Left ventricle myocardium superior (tissue), 1 donor: ENCODE data around the gene PIGT. TPM values are rescaled to one million over a fixed set of nuclear protein-coding genes. Genes with fewer than 3 reads are reported as not detected.
A peak's percentile ranks its signal among the peaks of the same experiment; 100 is the strongest.
"Not testable (repeated sequence)": the region's sequence is repeated elsewhere in the genome, so short reads cannot be mapped to it uniquely, and the experiment has no call there.

Experiments used
- ATAC-seq: fragments of 200-7000 bp; cut with Tn5 transposase; one replicate; pipeline ENCODE4 v1.9.1; 2020; ENCODE audit warnings: mild to moderate bottlenecking, moderate library complexity
- DNase-seq: peaks from one replicate; pipeline ENCODE4 v3.0.0-alpha.2; 2020
- intact Hi-C: fragments of 100-400 bp; cut with micrococcal nuclease; formaldehyde crosslinking; loops from one replicate; pipeline ENCODE4 v1.11.0; 2022
- total RNA-seq: library from RNA; stranded (reverse); fragmentation: NEBNext Ultra II Directional; extraction: Animal tissue kit (Norgen Biotek cat#: 25700); gene quantifications from one replicate; pipeline ENCODE4 v1.2.1, GENCODE V29; 2021
- donor health status: DM: no; HTN: yes; CAD: no; lungs with severe emphysema.

Gene PIGT
- total RNA-seq, 1 donor from 2014 or later = 115 TPM

DNA sequence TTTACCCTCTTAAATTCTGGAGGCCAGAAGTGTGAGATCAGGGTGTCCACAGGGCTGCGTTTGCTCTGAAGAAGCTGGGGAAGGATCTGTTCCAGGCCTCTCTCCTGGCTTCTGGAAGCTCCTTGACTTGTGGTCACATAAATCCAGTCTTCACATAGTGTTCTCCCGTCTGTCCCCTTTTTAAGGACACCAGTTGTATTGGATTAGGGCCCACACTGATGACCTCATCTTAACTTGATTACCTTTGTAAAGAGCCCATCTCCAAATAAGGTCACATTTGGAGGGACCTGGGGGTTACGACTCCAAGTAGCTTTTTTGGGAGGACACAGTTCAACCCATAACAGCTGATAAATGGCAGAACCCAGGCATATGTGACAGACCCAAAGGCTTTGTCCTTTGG is 33.6 kb downstream of the PIGT start:
- ATAC-seq = peak; percentile 46
- intact Hi-C loops = no loop called here
- DNase-seq = no peak

DNA sequence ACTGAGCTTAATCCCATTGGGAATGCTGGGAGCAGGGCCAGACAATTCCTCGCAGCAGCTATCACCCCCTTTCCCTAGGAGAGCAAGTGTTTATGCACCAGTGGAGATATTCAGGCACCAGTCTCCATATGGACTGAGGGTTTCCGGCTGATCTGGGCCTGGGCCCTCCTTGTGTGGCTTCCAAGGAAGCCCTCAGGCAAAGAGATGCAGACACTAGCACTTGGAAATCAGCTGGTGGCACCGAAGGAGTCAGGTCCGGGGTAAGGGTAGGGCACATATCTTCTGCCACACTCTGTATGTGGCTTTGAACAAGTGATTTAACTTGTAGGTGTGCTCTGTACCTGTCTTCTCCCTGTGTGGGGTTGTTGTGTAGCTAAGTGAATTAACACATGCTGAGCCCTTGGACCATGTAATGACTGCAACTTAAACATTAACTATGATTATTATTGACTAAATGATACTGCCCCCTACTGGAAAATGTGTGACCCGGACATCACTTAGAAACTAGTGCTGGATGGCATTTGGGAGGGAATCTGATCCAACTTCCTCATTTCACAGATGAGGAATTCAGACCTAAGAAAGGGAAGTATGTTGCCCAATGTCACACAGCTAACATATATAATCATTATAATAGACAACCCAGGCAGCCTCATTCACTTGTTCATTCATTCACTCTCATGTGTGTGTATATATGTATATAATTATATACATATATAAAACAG is 34.3 kb downstream of the PIGT start:
- no peak for DNase-seq
- peak; percentile 52 for ATAC-seq
- intact Hi-C loops = no loop called here

DNA sequence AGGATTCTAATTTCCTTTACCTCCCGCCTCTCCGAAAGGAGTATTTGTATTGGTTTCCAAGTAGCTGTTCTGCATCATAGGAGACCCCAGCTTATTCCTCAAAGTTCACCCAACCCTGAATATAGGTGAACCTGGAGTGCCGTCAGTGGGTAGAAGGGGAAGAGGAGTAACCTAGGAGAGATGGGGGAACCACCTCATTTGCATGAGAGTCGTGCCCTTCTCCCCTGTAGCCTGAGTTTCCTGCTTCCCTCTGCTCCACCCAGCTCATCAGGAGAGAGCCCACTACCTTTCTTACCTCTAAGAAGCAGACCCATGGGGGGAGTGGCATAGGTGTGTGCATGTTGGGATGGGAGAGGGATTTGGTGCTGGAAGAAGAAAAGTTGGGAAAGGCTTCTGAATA is 36.3 kb downstream of the PIGT start:
- intact Hi-C loops = no loop called here
- ATAC-seq (no peak), DNase-seq (no peak)

DNA sequence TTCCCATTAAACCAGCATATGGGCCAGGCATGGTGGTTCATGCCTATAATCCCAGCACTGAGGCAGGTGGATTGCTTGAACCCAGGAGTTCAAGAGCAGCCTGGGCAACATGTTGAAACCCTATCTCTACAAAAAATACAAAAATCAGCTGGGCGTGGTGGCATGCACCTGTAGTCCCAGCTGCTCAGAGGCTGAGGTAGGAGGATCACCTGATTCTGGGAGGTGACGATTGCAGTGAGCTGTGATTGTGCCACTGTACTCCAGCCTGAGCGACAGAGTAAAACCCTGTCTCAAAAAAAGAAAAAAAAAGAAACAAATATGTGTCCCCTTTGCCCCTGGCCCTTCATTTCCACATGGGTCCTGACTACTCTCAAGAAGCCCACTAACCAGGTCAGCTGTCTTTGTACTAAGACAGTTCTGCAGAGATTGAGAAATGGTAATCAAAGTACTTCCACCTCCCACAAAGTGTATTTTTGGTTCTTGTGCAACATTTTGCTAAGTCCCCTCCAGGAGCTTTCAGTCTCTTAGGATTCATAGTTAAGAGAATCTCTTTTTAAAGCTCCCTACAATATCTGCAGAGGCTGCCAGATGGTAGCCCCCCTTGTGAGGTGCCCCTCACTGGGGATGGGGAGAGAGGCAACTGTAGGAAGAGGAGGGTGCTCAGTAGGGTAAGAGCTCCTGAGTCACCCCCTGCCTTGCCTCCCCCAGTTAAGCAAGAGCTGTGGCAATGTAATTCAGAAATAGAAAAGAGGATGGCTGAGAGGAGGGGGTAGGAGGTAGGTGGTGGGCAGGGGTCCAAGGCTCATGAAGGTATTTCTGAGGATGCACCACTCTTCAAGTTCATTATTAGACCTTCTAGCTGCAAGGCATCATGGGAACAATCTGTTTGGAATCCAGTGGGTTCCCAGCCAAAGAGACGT is 37.1 kb downstream of the PIGT start:
- DNase-seq = no peak
- intact Hi-C loops = no loop called here
- no peak for ATAC-seq

GRCh38 chr20:45456632-45457031 is 40.7 kb downstream of the PIGT start:
- ATAC-seq (no peak), DNase-seq (no peak)
- intact Hi-C loops = no loop called here

- intact Hi-C loops = no loop called here
- ATAC-seq = no peak
- no peak for DNase-seq
These were observed 43.7 kb downstream of the PIGT start for GRCh38 chr20:45459606-45460005.

DNA sequence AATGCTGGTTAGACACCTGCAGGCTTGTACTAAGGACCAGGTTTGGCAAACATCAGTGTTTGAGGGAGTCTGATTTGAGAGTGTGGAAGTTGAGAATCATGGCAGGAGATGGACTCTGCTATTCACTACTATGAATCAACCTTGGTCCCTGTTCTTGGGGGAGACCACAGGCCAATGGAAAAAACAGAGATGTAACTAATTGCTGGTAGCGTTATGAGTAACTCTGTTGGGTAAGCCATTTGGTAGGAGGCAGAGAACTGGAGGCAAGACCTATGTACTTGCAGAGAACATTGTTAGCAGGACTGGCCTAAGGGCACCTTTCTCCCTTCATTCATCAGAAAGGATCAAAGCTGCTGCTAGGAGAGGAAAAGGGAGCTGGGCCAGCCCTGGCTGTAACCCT is 45.3 kb downstream of the PIGT start:
- ATAC-seq = no peak
- no peak for DNase-seq
- intact Hi-C loops = no loop called here

DNA sequence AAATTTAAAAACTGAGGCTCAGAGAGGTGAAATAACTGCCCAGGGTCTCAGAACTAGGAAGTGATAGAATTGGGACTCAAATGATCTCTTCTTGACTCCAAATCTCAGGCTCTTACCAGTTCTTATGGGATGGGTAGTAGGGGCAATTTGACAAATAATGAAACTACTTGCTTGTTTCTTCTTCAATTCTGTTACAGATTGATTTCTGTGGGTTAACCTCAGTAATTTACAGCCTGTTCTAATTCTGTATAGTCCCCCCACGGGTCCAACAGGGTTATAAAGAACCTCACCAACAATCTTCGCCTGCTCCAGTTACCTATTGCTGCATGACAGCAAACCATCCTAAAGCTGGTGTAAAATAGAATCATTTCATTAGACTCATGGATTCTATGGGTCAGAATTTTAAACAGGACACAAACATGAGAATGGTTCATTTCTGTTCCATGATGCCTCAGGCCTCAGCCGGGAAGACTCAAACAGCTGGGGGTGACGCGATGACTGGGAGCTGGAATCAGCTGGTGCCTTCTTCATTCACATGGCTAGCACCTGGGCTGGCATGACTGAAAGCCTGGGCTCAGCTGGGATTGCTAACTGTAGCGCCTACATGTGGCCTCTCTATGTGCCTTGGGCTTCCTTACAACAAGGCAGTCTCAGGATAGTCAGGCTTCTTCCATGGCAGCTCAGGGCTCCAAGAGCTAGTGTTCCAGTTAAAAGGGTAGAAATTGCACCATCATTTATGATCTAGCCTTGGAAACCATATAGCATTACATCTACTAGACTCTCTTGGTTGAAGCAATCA is 47.0 kb downstream of the PIGT start:
- no peak for ATAC-seq
- DNase-seq = no peak
- intact Hi-C loops = no loop called here

GRCh38 chr20:45463709-45464108 is 47.8 kb downstream of the PIGT start:
- ATAC-seq (no peak), DNase-seq (no peak)
- intact Hi-C loops = no loop called here

GRCh38 chr20:45465491-45466266 is 49.7 kb downstream of the PIGT start:
- intact Hi-C loops = no loop called here
- ATAC-seq (no peak), DNase-seq (no peak)

GRCh38 chr20:45467172-45467571 is 51.2 kb downstream of the PIGT start:
- no peak for DNase-seq
- intact Hi-C loops = no loop called here
- no peak for ATAC-seq

DNA sequence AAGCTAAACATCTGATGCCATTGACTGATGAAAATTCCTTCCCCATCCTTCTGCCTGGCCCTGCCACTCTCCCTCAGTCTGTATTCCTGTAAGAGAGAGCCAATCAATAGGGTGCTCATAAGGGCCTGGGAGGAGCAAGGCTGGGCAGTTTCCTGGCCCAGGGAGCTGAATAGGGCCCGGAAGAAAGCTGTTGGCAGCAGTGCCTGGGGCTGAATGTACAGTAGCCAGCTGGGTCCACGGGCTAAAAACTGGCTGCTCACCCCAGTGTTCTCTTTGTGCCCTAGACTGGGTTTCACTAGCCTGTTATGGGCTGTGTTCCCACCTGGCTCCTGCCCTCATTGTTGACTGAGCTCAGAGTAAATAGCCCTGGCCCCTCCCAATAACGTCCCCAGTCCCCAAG is 51.9 kb downstream of the PIGT start:
- ATAC-seq (no peak), DNase-seq (no peak)
- intact Hi-C loops = no loop called here

DNA sequence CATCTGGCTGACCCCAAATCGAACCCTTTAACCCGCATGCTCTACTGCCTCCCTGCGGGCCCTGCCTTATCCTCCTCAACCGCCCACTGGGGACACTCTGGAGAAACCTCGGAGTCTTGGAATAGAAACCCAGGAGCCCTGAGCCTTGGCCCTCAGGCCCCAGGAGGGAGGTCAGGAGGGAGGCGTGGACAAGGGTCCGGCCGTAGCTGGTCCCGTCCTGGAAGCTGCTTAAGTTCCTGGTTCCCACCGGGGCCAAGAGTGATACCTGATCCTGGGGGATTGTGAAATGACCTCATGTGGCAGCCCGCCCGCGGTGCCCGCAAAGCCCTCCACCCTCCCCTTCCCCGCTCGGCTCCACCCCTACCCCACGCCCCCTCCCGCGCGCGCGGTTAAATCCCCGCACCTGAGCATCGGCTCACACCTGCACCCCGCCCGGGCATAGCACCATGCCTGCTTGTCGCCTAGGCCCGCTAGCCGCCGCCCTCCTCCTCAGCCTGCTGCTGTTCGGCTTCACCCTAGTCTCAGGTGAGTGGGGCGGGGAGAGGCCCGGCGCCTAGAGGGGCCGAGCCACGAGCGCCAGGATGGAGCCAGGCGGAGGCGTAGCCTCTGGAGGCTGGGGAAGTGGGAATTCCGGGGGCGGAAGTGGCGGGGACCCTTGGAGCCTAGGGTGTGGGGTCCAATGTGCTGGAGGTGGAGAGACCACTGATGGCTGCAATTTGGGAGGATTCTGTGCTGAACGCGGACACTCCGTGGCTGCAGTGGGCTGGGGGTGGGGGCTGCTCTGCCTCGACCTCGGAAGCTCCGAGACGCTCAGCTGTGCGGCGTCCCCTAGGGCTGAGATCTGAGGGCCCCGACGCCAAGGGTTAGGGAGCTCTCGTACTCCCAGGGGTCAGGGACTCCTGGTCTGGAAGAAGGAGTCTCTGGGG is 53.7 kb downstream of the PIGT start, which contains the start of gene WFDC2:
Gene WFDC2, plus strand, starts transcription at position 418 of the 926 bp plus-strand sequence. Its CDS starts 29 bp downstream, at position 447.
- peak; percentile 41 for ATAC-seq

GRCh38 chr20:45470262-45470931 is 54.5 kb downstream of the PIGT start:
- peak; percentile 51 for DNase-seq

More for the DNA sequence above, 53.7 kb downstream of the PIGT start, which contains the start of gene WFDC2:
- no peak for DNase-seq
- intact Hi-C loops = no loop called here

GRCh38 chr20:45470937-45471336 is 55.0 kb downstream of the PIGT start:
- peak; percentile 12 for ATAC-seq
- intact Hi-C loops = no loop called here
- no peak for DNase-seq

More at GRCh38 chr20:45470262-45470931, 54.5 kb downstream of the PIGT start:
- intact Hi-C loops = no loop called here
- peak; percentile 84 for ATAC-seq

GRCh38 chr20:45472286-45472685 is 56.3 kb downstream of the PIGT start:
- DNase-seq, intact Hi-C loops, ATAC-seq: not testable (repeated sequence)
